Liver (tissue), 3 donors: Measurements from ENCODE around the gene ACOT2.

Experiments
- FOXA1 ChIP-seq: IDR thresholded peaks from 2 replicates; pipeline ENCODE4 v1.6.1; 2016; ENCODE audit warnings: antibody characterized with exemption
- GABPA ChIP-seq, 2 donors: IDR thresholded peaks in 1 of 2; conservative IDR thresholded peaks in 1 of 2; 2 replicates each; pipeline ENCODE4 v1.6.1; 2016; ENCODE audit warnings: antibody characterized with exemption in 2 of 2, mild to moderate bottlenecking in 1 of 2, moderate library complexity in 1 of 2
- TAF1 ChIP-seq: conservative IDR thresholded peaks from 2 replicates; pipeline ENCODE4 v1.6.1; 2016; ENCODE audit warnings: antibody characterized with exemption, mild to moderate bottlenecking
- TF ChIP-seq, protein P1 (sequence below): fragments of 150-350 bp; IDR thresholded peaks from 2 replicates; pipeline ENCODE4 v1.5.1; 2017; ENCODE audit warnings: improper control_type of control experiment, low read depth, low read length; ENCODE audit not compliant: missing input control
- TF ChIP-seq, protein P2 (sequence below): IDR thresholded peaks from 2 replicates; pipeline ENCODE4 v1.6.1; 2016; ENCODE audit warnings: antibody characterized with exemption
- TF ChIP-seq, protein P3 (sequence below): IDR thresholded peaks from 2 replicates; pipeline ENCODE4 v1.6.1; 2016; ENCODE audit warnings: antibody characterized with exemption, mild to moderate bottlenecking
- donor health status: healthy.
- donor health status: healthy.

DNA sequence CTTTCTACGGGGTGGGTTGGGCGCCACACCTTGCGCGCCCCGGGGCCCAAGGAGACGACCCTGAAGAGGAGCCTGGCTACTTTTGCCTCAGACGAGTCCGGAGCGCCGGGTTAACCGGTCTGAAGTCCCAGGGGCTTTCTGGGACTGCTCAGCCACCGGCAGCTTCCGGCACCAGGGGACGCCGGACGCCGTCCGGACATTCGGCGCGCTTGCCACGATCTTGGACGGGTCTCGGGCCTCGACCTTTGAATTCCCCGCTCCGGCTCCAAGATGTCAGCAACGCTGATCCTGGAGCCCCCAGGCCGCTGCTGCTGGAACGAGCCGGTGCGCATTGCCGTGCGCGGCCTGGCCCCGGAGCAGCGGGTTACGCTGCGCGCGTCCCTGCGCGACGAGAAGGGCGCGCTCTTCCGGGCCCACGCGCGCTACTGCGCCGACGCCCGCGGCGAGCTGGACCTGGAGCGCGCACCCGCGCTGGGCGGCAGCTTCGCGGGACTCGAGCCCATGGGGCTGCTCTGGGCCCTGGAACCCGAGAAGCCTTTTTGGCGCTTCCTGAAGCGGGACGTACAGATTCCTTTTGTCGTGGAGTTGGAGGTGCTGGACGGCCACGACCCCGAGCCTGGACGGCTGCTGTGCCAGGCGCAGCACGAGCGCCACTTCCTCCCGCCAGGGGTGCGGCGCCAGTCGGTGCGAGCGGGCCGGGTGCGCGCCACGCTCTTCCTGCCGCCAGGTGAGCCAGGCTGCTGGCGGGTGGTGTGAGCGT is 22.9 kb downstream of the ACOT2 start, which contains the start of gene ACOT4:
- TF ChIP-seq, protein P1, sequence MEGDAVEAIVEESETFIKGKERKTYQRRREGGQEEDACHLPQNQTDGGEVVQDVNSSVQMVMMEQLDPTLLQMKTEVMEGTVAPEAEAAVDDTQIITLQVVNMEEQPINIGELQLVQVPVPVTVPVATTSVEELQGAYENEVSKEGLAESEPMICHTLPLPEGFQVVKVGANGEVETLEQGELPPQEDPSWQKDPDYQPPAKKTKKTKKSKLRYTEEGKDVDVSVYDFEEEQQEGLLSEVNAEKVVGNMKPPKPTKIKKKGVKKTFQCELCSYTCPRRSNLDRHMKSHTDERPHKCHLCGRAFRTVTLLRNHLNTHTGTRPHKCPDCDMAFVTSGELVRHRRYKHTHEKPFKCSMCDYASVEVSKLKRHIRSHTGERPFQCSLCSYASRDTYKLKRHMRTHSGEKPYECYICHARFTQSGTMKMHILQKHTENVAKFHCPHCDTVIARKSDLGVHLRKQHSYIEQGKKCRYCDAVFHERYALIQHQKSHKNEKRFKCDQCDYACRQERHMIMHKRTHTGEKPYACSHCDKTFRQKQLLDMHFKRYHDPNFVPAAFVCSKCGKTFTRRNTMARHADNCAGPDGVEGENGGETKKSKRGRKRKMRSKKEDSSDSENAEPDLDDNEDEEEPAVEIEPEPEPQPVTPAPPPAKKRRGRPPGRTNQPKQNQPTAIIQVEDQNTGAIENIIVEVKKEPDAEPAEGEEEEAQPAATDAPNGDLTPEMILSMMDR, result peak; percentile 41
- TF ChIP-seq TAF1, result no peak
- TF ChIP-seq, protein P2, sequence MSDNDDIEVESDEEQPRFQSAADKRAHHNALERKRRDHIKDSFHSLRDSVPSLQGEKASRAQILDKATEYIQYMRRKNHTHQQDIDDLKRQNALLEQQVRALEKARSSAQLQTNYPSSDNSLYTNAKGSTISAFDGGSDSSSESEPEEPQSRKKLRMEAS, result no peak
- TF ChIP-seq GABPA (IDR thresholded peaks at IDR 0.05 in 1 of 2, conservative IDR thresholded peaks at IDR 0.05 in 1 of 2), result peak in 1 of 2 donors; percentile 18
- TF ChIP-seq, protein P3, sequence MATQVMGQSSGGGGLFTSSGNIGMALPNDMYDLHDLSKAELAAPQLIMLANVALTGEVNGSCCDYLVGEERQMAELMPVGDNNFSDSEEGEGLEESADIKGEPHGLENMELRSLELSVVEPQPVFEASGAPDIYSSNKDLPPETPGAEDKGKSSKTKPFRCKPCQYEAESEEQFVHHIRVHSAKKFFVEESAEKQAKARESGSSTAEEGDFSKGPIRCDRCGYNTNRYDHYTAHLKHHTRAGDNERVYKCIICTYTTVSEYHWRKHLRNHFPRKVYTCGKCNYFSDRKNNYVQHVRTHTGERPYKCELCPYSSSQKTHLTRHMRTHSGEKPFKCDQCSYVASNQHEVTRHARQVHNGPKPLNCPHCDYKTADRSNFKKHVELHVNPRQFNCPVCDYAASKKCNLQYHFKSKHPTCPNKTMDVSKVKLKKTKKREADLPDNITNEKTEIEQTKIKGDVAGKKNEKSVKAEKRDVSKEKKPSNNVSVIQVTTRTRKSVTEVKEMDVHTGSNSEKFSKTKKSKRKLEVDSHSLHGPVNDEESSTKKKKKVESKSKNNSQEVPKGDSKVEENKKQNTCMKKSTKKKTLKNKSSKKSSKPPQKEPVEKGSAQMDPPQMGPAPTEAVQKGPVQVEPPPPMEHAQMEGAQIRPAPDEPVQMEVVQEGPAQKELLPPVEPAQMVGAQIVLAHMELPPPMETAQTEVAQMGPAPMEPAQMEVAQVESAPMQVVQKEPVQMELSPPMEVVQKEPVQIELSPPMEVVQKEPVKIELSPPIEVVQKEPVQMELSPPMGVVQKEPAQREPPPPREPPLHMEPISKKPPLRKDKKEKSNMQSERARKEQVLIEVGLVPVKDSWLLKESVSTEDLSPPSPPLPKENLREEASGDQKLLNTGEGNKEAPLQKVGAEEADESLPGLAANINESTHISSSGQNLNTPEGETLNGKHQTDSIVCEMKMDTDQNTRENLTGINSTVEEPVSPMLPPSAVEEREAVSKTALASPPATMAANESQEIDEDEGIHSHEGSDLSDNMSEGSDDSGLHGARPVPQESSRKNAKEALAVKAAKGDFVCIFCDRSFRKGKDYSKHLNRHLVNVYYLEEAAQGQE, result no peak
- TF ChIP-seq FOXA1, result no peak
